ENCODE measurements around the gene CBX5.

The CBX5 gene

GRCh38 chr12:54208591-54208990 lies 71.3 kb downstream of the CBX5 start:
- Histone ChIP-seq H3K27ac (ENCODE audit: low read depth, low read length, severe bottlenecking) (peak overlapping the region; percentile 53), H3K9me3 (ENCODE audit: control insufficient read depth, low read length) (no peaks in the 10 kb centered on the region), H3K36me3 (ENCODE audit: control insufficient read depth, insufficient read depth, low read length) (no peaks in the 10 kb centered on the region), H3K4me3 (ENCODE audit: extremely low read depth, insufficient read depth, low read length, poor library complexity, severe bottlenecking) (no peak overlapping the region), H3K4me1 (ENCODE audit: control insufficient read depth, insufficient read depth, low read length, poor library complexity, severe bottlenecking) (peaks cover 5% of the 10 kb centered on the region)
- 53 to 73% methylated on average over 2 to 3 of the region's 7 CpGs for WGBS, 2 experiments (ENCODE audit: insufficient coverage in 2 of 2)

GRCh38 chr12:54207539-54208294 lies 72.2 kb downstream of the CBX5 start:
- Histone ChIP-seq H3K27ac (ENCODE audit: low read depth, low read length, severe bottlenecking) (peak overlapping the region; percentile 53), H3K9me3 (ENCODE audit: control insufficient read depth, low read length) (no peaks in the 10 kb centered on the region), H3K36me3 (ENCODE audit: control insufficient read depth, insufficient read depth, low read length) (no peaks in the 10 kb centered on the region), H3K4me1 (ENCODE audit: control insufficient read depth, insufficient read depth, low read length, poor library complexity, severe bottlenecking) (peaks cover 5% of the 10 kb centered on the region), H3K4me3 (ENCODE audit: extremely low read depth, insufficient read depth, low read length, poor library complexity, severe bottlenecking) (no peak overlapping the region)
- WGBS, 2 experiments (ENCODE audit: insufficient coverage in 2 of 2), result 34 to 59% methylated on average over 9 to 13 of the region's 16 CpGs

- H3K4me1 ChIP-seq (ENCODE audit: control insufficient read depth, insufficient read depth, low read length, poor library complexity, severe bottlenecking), result peaks cover 5% of the 10 kb centered on the region
- H3K9me3 ChIP-seq (ENCODE audit: control insufficient read depth, low read length), result no peaks in the 10 kb centered on the region
- H3K4me3 ChIP-seq (ENCODE audit: extremely low read depth, insufficient read depth, low read length, poor library complexity, severe bottlenecking), result no peak overlapping the region
- 50 to 75% methylated on average over 1 of the region's 1 CpG for WGBS, 2 experiments (ENCODE audit: insufficient coverage in 2 of 2)
- H3K27ac ChIP-seq (ENCODE audit: low read depth, low read length, severe bottlenecking), result no peak overlapping the region
- H3K36me3 ChIP-seq (ENCODE audit: control insufficient read depth, insufficient read depth, low read length), result no peaks in the 10 kb centered on the region
Measured at GRCh38 chr12:54206791-54207190, 73.1 kb downstream of the CBX5 start.

DNA sequence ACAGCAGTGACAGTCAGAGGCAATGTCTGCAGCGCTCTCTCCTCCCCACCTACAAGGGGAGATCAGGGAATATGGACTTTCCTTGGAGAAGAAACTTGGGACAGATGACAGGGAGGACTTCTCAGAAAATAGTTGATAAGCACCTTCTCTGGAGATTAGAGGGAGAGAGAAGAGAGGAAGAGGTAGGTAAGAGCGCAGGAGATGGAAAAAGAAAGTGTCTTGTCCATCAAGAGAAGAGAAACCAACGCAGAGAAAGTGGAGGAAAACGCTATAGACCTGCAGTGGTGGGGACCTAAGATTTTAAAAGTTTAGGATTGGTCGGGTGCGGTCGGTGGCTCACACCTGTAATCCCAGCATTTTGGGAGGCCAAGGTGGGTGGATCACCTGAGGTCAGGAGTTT lies 75.6 kb downstream of the CBX5 start:
- no peaks in the 10 kb centered on the region for H3K36me3 ChIP-seq (ENCODE audit: control insufficient read depth, insufficient read depth, low read length)
- peaks cover 2% of the 10 kb centered on the region for H3K4me1 ChIP-seq (ENCODE audit: control insufficient read depth, insufficient read depth, low read length, poor library complexity, severe bottlenecking)
- H3K9me3 ChIP-seq (ENCODE audit: control insufficient read depth, low read length), result no peaks in the 10 kb centered on the region
- 77 to 81% methylated on average over 6 of the region's 7 CpGs for WGBS, 2 experiments (ENCODE audit: insufficient coverage in 2 of 2)
- no peak overlapping the region for H3K27ac ChIP-seq (ENCODE audit: low read depth, low read length, severe bottlenecking)
- H3K4me3 ChIP-seq (ENCODE audit: extremely low read depth, insufficient read depth, low read length, poor library complexity, severe bottlenecking), result no peak overlapping the region

- Histone ChIP-seq H3K4me1 (ENCODE audit: control insufficient read depth, insufficient read depth, low read length, poor library complexity, severe bottlenecking) (peaks cover 2% of the 10 kb centered on the region), H3K36me3 (ENCODE audit: control insufficient read depth, insufficient read depth, low read length) (no peaks in the 10 kb centered on the region), H3K9me3 (ENCODE audit: control insufficient read depth, low read length) (no peaks in the 10 kb centered on the region), H3K27ac (ENCODE audit: low read depth, low read length, severe bottlenecking) (no peak overlapping the region), H3K4me3 (ENCODE audit: extremely low read depth, insufficient read depth, low read length, poor library complexity, severe bottlenecking) (no peak overlapping the region)
- 26% methylated on average over 8 of the region's 8 CpGs for WGBS, 2 experiments (ENCODE audit: insufficient coverage in 2 of 2)
Measured at GRCh38 chr12:54201001-54201794, 78.7 kb downstream of the CBX5 start.

DNA sequence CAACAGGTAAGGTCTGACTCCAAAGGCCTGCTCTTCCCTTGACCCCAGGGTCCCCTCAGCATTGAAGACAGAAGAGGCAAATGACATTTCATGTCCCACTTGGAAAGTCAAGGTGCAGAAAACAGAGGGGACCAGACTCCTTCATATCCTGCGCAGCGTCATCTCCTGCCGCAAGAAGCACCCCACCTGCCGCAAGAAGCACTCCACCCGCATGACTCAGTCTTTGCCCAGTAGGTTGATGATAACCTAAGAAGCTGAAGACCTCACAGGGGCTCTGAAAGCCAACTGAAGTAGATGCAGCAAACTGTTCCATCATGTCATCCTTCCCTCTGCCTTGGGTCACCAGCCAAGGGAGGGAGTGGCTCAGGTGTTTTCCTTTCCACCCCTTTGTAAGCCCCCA lies 79.5 kb downstream of the CBX5 start:
- Histone ChIP-seq H3K9me3 (ENCODE audit: control insufficient read depth, low read length) (no peaks in the 10 kb centered on the region), H3K36me3 (ENCODE audit: control insufficient read depth, insufficient read depth, low read length) (no peaks in the 10 kb centered on the region), H3K27ac (ENCODE audit: low read depth, low read length, severe bottlenecking) (no peak overlapping the region), H3K4me1 (ENCODE audit: control insufficient read depth, insufficient read depth, low read length, poor library complexity, severe bottlenecking) (peaks cover 2% of the 10 kb centered on the region), H3K4me3 (ENCODE audit: extremely low read depth, insufficient read depth, low read length, poor library complexity, severe bottlenecking) (no peak overlapping the region)
- WGBS, 2 experiments (ENCODE audit: insufficient coverage in 2 of 2), result 98 to 100% methylated on average over 1 to 5 of the region's 5 CpGs

GRCh38 chr12:54199917-54200316 lies 80.0 kb downstream of the CBX5 start:
- Histone ChIP-seq H3K27ac (ENCODE audit: low read depth, low read length, severe bottlenecking) (no peak overlapping the region), H3K4me3 (ENCODE audit: extremely low read depth, insufficient read depth, low read length, poor library complexity, severe bottlenecking) (no peak overlapping the region), H3K9me3 (ENCODE audit: control insufficient read depth, low read length) (no peaks in the 10 kb centered on the region), H3K4me1 (ENCODE audit: control insufficient read depth, insufficient read depth, low read length, poor library complexity, severe bottlenecking) (peaks cover 2% of the 10 kb centered on the region), H3K36me3 (ENCODE audit: control insufficient read depth, insufficient read depth, low read length) (no peaks in the 10 kb centered on the region)
- 63% methylated on average over 1 of the region's 3 CpGs; no CpG with 5 or more reads in 1 of the 2 experiments for WGBS, 2 experiments (ENCODE audit: insufficient coverage in 2 of 2)

- Histone ChIP-seq H3K4me1 (ENCODE audit: control insufficient read depth, insufficient read depth, low read length, poor library complexity, severe bottlenecking) (peaks cover 2% of the 10 kb centered on the region), H3K4me3 (ENCODE audit: extremely low read depth, insufficient read depth, low read length, poor library complexity, severe bottlenecking) (no peak overlapping the region), H3K36me3 (ENCODE audit: control insufficient read depth, insufficient read depth, low read length) (no peaks in the 10 kb centered on the region), H3K27ac (ENCODE audit: low read depth, low read length, severe bottlenecking) (no peak overlapping the region), H3K9me3 (ENCODE audit: control insufficient read depth, low read length) (no peaks in the 10 kb centered on the region)
- 65 to 74% methylated on average over 6 of the region's 6 CpGs for WGBS, 2 experiments (ENCODE audit: insufficient coverage in 2 of 2)
Measured at GRCh38 chr12:54199034-54199433, 80.9 kb downstream of the CBX5 start.

GRCh38 chr12:54197431-54197909 lies 82.5 kb downstream of the CBX5 start:
- Histone ChIP-seq H3K36me3 (ENCODE audit: control insufficient read depth, insufficient read depth, low read length) (no peaks in the 10 kb centered on the region), H3K4me1 (ENCODE audit: control insufficient read depth, insufficient read depth, low read length, poor library complexity, severe bottlenecking) (peaks cover 2% of the 10 kb centered on the region), H3K4me3 (ENCODE audit: extremely low read depth, insufficient read depth, low read length, poor library complexity, severe bottlenecking) (no peak overlapping the region), H3K27ac (ENCODE audit: low read depth, low read length, severe bottlenecking) (no peak overlapping the region), H3K9me3 (ENCODE audit: control insufficient read depth, low read length) (no peaks in the 10 kb centered on the region)
- 50 to 55% methylated on average over 2 to 4 of the region's 8 CpGs for WGBS, 2 experiments (ENCODE audit: insufficient coverage in 2 of 2)

- H3K4me1 ChIP-seq (ENCODE audit: control insufficient read depth, insufficient read depth, low read length, poor library complexity, severe bottlenecking), result peaks cover 2% of the 10 kb centered on the region
- WGBS, 2 experiments (ENCODE audit: insufficient coverage in 2 of 2), result 52 to 67% methylated on average over 5 of the region's 5 CpGs
Measured at GRCh38 chr12:54197010-54197409, 82.9 kb downstream of the CBX5 start.

DNA sequence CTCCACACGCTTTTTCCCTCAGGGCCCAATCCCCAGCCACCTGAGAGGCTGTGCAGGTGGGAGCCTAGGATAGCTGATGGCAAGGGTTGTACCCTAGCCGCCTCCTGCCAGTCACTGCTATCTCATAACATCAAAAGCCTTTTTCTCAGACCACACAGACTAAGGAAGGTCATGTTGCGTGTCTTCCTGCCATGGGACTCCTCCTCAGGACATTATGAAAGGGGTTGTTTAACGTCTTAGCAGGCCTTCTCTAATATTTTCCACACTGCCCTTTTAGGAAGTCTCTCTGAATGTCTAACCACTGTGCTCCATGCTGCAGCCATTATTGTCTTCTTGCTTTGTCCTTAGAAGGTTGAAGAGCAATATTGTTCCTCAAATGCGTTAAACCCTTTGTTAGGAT lies 83.5 kb downstream of the CBX5 start:
- Histone ChIP-seq H3K36me3 (ENCODE audit: control insufficient read depth, insufficient read depth, low read length) (no peaks in the 10 kb centered on the region), H3K4me3 (ENCODE audit: extremely low read depth, insufficient read depth, low read length, poor library complexity, severe bottlenecking) (no peak overlapping the region), H3K9me3 (ENCODE audit: control insufficient read depth, low read length) (no peaks in the 10 kb centered on the region), H3K27ac (ENCODE audit: low read depth, low read length, severe bottlenecking) (no peak overlapping the region), H3K4me1 (ENCODE audit: control insufficient read depth, insufficient read depth, low read length, poor library complexity, severe bottlenecking) (peaks cover 2% of the 10 kb centered on the region)
- 43 to 81% methylated on average over 1 to 3 of the region's 5 CpGs for WGBS, 2 experiments (ENCODE audit: insufficient coverage in 2 of 2)

More at GRCh38 chr12:54197010-54197409, 82.9 kb downstream of the CBX5 start:
- Histone ChIP-seq H3K4me3 (ENCODE audit: extremely low read depth, insufficient read depth, low read length, poor library complexity, severe bottlenecking) (no peak overlapping the region), H3K9me3 (ENCODE audit: control insufficient read depth, low read length) (no peaks in the 10 kb centered on the region), H3K27ac (ENCODE audit: low read depth, low read length, severe bottlenecking) (no peak overlapping the region), H3K36me3 (ENCODE audit: control insufficient read depth, insufficient read depth, low read length) (no peaks in the 10 kb centered on the region)

Data from mesodermal cell (in vitro differentiated cells).